HG03175 (cell line): Measurements from ENCODE around the gene HUS1.
"Not testable (repeated sequence)": the region's sequence is repeated elsewhere in the genome, so short reads cannot be mapped to it uniquely, and the experiment has no call there.

Experiments used
- ATAC-seq: cut with Tn5 transposase; IDR thresholded peaks from one replicate; pipeline ENCODE4 v1.9.1; 2021; ENCODE audit warnings: mild to moderate bottlenecking, moderate library complexity; ENCODE audit not compliant: unreplicated experiment

The HUS1 gene

DNA sequence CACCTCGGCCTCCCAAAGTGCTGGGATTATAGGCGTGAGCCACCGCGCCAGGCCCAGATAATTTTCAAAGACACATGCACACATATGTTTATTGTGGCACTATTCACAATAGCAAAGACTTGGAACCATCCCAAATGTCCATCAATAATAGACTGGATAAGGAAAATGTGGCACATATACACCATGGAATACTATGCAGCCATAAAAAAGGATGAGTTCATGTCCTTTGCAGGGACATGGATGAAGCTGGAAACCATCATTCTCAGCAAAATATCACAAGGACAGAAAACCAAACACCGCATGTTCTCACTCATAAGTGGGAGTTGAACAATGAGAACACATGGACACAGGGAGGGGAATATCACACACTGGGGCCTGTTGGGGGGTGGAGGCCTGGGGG lies 1.2 kb upstream of the HUS1 start:
- not testable (repeated sequence) for ATAC-seq

DNA sequence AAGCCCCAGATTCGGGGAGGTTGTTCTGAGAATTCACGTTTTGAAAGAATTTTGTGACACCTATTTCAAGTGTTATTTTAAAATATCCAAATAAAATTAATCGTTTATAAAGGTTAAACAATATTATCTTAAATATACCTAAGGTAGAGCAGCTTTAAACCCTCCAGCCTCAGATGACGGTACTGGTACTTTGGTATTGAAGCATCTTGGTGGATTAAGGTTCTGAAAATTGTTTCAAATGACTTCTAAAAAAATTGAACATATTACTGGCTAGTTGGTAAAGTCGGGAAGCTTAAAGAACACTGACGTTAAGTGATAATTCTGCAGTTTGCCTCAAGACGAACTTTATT lies 392 bp upstream of the HUS1 start:
- no peak for ATAC-seq

DNA sequence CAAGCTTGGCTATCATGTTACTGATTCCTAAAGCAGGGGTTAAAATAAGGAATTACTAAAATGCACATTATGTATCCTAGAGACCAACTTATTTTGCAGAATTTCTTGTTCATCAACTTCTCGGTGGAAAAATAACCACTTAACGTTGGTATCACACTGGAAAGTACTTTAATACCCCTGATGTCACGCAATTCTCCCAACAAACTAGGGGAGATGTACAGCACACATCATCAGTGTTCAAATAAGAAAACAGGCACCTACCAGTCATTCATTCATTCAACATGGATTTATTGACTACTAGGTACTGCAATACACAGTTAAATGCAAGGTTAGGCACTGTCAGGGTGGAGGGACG lies 648 bp downstream of the HUS1 start:
- no peak for ATAC-seq

DNA sequence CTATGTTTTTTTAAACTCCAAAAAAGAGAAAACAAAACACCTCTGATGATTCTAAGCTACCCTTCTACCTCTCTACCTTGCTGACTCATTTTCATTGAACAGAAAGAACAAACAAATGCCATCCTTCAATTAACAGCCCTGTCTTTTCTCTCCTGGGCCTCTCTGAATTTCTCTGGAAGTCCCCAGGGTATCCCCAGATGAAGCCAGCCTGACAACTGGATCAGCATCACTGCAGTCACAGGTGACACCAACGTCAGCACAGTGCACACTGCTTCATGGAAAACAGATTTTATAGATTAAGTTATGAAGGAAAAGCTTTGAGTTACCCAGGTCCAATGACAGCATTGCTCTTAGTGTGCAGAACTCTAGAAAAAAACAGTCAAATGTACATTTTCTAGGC lies 5.7 kb downstream of the HUS1 start:
- no peak for ATAC-seq

DNA sequence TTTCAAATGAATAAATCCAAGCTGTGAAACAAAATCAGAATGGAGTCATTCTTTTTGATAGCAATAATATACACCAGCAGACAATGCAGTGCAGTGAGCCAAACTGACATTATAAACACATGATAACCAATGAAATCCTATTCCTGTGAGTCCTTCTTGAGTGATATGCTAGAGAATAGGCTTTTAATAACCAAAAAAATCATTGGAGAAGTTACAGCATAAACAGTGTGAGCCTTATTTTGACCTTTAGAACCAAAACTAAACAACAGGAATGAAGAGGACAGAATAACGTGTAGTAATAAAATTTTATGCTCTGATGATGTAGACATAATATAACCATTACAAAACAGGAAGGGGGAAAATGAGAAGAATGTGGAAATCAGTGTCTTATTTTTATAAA lies 8.7 kb downstream of the HUS1 start:
- ATAC-seq: no peak

DNA sequence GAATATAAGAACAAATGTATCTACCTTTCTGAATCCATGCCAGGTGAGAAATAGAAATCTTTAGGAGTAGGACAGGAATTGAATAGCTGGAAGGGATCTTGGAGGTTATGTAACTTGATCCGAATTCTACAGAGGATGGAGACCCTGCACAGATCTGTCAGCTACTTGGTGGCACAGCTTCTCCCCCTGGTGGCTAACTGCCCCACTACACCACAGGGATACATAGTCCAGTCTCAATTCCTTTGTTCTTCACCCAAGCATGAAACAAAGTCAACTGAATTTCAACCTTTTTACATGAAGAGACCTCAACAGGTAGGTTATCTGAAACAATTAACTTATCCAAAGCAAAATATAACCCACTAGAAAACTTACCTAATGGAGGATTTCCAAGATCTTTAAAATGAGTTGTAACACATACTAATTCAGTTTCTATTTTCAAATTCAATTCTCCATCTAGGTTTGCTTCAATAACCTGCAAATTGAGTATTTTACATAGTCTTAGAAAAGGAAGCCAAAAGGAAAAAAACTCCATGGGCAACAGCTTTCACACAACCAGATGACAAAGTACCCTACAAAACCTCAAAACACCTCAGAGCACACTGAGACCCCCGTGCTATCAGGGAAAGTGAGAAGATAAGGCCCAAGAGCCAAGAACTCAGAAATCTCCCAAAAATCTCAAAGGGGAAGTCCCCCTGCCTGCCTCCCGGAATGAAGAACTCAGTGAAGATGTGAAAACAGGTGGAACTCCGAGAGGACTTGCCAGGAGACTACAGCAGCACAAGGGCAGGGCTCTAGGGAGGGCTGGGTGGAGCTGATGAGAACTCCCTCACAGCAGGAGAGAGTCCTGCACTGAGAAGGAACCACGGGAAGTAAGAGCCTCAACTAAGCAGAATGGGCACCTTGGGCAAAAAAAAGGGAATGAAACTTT lies 10.3 kb downstream of the HUS1 start:
- peak; percentile 91 for ATAC-seq

DNA sequence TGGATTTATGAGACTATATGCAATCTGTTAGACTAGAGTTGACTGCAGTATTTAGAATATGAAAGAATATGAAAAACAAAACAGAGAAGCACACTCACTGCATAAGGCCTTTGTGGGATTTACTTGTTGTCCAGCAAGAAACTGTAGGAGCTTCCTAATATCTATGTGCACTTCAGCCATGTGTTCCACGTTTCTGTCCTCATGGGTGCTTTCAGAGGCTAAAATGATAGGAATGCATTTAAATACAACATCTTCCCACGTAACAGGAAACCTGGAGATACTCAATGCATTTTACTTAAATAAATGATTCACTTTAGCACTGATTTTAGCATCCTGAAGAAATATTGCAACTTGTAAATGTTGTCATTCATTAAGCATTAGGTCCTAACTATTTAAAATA lies 11.7 kb downstream of the HUS1 start:
- ATAC-seq: no peak

DNA sequence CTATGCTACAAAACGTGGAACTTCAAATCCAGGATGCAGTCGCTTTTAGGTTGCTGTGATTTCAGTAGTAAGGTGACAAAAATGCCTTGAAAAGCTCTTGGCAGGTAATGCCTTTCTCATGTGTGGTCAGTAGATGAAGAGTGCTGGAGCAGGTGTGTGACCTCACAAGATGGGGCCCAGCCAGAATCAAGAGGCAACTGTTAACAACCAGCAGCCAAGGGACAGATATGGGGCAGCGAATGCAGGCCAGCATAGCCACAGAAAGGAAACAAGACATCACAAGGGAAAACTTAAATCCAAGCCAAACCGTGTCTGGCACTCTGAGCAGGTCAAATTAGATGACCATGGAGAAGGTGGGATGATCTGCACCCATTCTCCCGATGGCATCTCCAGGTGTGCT lies 12.3 kb downstream of the HUS1 start:
- ATAC-seq: no peak

DNA sequence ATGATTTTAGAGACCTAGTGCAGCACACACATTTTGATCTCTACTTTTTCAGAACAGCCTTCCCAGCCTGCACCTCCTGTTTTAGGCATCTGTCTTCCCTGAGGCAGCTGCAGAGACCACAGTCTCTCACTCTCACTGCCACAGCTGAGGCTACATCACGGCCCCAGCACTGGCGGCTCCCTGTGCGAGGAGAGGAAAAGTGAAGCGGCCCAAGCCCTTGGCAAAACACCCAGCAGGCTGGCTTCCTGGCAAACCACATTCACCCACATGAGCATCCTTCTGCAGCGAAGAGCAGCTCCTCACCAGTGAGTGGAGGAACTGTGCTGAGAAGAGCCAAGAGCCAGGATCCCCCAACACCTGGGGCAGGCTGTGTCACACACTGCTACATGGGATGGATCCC lies 14.0 kb downstream of the HUS1 start:
- ATAC-seq: no peak

DNA sequence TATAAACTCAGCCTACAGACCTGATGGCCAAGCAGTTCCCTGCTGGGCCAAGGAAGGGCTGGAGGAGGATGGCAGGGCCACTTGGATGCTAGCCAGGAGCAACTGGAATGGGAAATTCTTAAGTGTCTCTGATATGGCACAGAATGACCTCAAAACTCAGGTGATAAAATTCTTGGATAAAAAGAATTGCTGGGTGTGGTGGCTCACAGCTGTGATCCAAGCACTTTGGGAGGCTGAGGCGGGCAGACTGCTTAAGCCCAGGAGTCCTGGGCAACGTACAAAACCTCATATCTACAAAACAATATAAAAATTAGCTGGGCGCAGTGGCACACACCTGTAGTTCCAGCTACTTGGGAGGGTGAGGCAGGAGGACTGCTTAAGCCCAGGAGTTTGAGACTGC lies 17.2 kb downstream of the HUS1 start:
- no peak for ATAC-seq

DNA sequence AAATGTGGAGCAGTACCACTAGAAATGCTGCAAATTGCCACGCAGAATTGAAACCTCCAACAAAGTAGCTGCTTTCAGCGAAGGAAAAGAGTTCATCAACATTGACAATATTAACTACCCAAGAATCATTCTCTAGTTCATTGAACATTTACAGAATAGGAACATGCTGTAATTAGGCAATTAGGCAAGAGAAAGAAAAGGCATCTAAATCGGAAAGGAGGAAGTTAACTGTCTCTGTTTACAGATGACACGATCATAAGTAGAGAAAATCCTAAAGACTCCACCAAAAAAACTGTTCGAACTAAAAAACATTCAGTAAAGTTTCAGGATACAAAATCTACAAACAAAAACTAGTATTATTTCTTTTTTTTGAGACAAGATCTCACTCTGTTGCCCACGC lies 22.3 kb downstream of the HUS1 start:
- ATAC-seq: no peak

DNA sequence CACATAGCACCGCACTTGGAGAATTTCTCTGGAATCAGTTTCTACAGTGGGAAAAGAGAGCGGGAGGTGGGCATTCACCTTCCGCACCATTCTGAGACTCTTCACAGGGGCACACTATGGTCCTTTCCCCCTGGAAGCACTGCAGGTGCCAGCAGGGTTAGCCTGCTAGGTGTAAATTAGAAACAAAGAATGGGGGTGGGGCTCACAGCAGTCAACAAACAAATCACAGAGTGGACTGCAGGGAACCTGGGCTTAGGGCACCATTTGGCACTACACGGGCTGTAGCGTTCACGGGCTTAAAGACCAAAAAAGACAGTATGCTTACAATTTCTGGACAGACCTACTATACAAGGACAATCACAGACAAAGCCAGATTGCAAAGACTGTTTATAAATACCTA lies 23.2 kb downstream of the HUS1 start:
- ATAC-seq: no peak

DNA sequence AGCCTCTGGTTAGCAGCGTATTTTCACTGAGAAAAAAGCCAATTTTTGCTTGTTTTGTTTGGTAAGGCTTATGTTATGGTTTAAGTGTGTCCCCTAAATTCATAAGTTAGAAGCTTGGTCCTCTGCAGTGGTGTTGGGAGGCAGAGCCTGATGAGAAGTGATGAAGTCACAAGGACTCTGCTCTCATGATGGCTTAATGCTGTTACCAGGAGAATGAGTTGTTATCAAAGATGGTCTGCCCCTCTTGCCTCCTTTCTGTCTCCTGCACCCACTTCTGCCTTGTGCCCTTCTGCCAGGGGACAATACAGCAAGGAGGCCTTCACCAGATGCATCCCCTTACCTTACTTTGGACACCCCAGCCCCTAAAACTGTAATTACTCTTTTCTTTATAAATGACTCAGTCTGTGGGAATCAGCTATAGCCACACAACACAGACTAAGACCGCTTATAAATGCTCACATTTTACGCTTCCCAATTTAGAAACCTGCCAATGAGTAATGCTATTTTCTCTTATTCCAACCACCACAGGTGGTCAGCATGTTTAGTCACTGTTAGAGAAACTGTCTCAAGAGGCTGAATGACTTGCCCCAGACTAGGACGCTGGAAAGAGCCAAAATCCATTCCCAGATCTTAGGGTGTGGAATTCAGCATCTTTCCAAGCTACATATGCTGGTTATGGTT lies 25.0 kb downstream of the HUS1 start:
- no peak for ATAC-seq

DNA sequence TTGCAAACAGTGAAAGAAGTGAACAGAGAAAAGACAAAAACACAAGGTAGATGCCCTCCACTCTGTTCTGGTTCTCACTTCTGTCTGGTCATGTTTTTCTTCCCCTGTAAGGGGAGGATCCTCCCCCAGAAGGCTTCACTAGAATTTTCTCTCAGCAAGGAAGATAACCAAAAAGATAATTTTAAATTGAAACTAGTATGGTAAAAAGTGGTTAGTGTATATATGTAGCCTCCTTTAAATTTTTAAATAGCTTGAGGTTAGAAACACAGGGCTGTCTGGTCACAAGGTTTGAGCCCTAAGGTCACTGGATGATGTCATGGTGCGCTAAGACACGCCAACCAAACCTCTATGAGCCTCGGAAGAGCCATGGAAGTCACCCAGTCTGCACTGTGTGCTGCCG lies 25.6 kb downstream of the HUS1 start:
- ATAC-seq: no peak

DNA sequence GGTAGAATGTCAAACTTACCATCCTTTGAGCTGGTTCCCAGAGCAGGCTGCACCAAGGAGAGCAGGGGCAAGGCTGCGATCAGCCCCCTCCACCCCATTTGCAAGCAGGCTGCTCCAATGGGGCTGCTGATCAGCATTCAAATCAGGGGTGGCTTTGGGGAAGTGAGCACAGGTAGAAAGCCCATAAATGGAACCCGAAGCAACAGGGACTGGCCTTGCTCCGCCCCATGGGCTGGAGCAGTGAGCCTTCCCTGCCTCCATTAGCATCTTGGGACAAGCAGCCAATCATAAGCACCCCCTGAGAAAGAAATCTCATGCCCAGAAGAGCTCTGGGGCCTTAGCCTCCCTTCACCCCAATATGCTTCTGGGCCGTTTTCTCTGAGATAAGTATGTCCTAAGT lies 27.2 kb downstream of the HUS1 start:
- no peak for ATAC-seq

DNA sequence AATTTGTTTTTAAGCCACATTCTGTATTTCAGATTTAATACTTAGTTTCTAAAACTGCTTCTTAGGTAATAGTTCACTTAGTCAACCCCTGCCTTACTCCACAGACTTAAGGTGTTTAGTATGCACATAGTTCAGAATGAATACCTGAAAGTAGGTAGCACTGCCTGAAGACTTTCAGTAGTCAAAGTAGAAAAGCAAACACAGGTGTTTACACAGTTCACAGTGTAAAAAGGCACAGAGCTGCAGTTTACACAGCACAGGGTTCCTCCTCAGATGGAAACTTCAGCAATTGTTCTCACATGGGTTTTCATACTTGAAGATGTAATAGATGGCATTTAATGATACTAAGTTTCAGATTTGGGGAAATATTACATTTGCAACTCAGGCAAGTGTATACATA lies 28.0 kb downstream of the HUS1 start:
- no peak for ATAC-seq

DNA sequence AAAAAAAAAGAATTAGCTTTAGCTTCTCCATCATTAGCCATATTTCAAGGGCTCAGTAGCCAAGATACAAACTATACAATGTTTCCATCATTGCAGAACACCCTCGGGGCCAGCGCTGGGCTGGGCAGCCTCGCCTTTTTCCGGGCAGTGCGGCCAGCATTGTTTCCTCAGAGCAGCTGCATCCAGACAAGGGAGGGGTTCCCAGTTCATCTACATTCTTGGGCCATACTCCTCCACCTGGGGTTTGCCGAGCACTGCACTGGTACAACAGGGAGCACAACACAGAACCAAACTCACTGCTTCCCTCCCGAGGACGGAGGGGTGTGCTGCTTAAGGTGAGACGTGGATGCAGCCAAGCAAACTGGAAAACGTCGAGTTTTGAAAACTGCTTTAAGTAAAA lies 28.7 kb downstream of the HUS1 start:
- no peak for ATAC-seq

DNA sequence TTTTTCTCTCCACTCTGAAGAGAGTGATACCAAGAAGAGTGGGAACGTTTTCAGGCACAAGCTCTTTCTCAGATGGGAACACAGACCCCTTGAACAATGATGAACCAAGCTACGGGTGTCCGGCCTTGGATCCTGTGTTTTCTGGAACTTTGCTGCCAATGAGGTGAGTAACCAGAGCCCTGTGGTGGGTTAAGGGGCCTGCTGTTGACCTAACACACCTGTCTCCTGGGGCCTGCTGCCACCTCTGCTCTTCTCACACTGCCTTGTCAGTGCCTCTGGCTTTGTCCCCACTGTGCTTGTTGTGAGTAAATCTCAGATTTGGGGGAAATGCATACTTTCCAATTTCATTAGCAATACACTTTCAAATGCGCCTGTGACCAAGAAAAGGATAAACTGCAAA lies 29.7 kb downstream of the HUS1 start:
- no peak for ATAC-seq

DNA sequence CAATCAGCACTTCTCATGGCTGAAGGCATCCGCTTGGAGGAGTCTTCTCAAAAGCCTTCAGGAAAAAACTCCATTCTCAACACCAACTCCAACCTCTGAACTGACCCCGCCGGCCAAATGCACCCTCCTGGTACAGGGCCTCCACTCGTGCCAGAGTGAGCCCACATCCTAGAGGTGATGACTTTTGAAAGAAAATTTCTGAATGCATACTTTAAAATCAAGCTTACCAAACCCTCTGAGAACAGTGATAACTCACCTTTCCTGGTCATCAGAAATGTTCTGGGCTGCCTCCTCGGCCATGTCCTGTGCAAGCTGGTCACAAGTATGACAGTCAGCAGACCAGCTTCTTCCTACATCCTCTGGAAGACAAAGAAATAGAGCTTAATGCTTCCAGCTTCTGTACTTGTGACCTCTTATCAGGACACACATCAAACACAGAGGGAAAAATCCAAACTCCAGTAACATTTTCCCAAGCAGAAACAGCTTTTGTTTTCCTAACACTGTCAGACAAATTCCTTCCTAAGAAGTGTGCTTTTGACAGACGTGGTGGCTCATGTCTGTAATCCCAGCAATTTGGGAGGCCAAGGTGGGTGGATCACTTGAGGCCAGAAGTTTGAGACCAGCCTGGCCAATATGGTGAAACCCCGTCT lies 31.1 kb downstream of the HUS1 start, which contains the start of gene PKD1L1:
PKD1L1 (minus strand) TSS at position 326 of the 650 bp plus-strand sequence; CDS start at position 300, 26 bp downstream.
- no peak for ATAC-seq

DNA sequence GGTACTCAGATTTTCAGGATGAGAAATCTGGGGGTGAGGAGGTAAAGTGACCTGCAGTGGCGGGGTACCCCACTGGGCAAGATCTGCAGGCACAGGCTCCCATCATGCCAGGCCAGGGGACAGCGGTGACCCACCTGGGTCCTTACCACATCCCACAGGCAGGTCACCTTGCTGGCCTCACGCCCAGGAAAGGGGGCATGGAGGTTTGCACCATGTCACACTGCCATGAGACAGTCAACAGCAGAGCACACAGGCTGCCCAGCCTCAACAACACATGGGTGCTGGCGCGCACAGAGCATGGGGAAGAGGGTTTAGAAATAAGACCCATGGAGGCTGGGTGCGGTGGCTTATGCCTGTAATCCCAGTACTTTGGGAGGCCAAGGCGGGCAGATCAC lies 32.1 kb downstream of the HUS1 start:
- ATAC-seq: no peak

DNA sequence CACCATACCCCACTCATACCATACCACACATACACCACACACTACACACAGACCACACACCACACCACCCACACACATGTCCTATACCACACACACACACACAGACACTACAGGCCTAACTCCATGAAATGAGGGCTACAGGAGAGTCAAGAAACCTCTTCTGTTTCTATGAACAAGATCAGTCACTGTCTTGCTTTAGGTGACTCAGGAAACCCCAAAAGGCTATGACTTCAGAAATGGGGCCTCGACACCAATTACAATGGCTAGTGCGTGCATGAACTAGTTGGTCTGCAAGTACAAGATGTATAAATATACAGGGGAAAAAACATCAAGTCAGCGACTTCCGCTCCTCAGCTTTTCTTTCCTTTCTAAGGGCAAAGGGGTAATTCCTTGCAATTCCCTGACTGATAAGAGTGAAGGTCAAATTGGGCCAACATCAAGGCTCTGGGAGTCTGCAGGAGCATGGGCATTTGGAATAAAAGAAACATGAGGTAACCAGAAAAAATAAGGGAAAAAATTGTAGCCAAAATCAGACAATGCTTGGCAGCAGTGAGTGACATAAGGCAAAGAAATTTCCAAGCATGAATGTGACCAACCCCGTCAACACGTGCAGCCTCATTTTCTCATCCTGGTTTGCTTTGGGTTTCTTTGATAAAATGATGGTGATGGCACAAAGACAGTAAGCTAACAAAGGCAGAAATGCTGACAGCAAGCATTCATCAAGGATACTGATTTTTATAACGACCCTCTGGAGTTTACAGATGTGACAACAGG lies 32.6 kb downstream of the HUS1 start:
- no peak for ATAC-seq
